Brain microvascular endothelial cell (primary cell): ENCODE measurements around the gene TMEM94.
A peak's percentile ranks its signal among the peaks of the same experiment; 100 is the strongest.

ENCODE experiments used
- DNase-seq: peaks from one replicate; pipeline ENCODE4 v3.0.0-alpha.2; 2020
- H3K27ac ChIP-seq: fragments of 250-450 bp; sonication (Bioruptor Pico); 2 replicates; pipeline ENCODE4 v1.5.1; 2020; ENCODE audit warnings: mild to moderate bottlenecking, moderate library complexity
- H3K27me3 ChIP-seq: fragments of 250-450 bp; sonication (Bioruptor Pico); replicated peaks from 2 replicates; pipeline ENCODE4 v1.5.1; 2020; ENCODE audit warnings: mild to moderate bottlenecking
- H3K36me3 ChIP-seq: fragments of 250-450 bp; sonication (Bioruptor Pico); replicated peaks from 2 replicates; pipeline ENCODE4 v1.5.1; 2020; ENCODE audit warnings: mild to moderate bottlenecking
- H3K4me3 ChIP-seq: 2 replicates; pipeline ENCODE4 v1.5.1; 2011; ENCODE audit warnings: low read depth, mild to moderate bottlenecking, control low read depth, low read length, moderate library complexity
- in situ Hi-C: cut with HindIII; loops from 2 replicates; pipeline ENCODE4 v1.10.0; 2017; ENCODE audit warnings: low sequenced_read_pairs, low pct_ligation_motif_present
- TF ChIP-seq, protein P1 (sequence below): IDR thresholded peaks from 2 replicates; pipeline ENCODE4 v1.5.1; 2011; ENCODE audit warnings: low read depth, mild to moderate bottlenecking, moderate library complexity, low read length, control low read depth, inconsistent platforms; ENCODE audit errors: missing control alignments

The TMEM94 gene

DNA sequence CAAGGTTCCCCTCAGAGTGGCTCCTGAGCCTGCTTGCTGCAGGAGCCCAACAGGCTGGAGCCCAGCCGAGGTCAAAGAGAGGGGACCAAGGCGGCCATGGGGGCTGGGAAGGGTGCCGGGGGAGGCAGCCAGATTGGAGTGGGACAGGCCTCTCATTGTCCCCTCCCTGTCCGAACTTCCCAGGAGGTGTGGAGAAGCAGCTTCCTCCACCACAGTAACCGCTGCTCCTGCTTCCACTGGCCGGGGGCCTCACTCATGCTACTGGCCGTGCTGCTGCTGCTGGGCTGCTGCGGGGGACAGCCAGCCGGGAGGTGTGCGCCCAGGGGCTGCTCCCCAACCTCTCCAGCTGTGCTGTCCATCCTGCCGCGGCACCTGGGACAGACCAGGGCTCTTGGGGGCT, 29.3 kb downstream of the TMEM94 start:
- Histone ChIP-seq H3K27ac (no peak overlapping the region), H3K36me3 (no peaks in the 10 kb centered on the region), H3K27me3 (no peaks in the 10 kb centered on the region), H3K4me3 (no peak overlapping the region)
- in situ Hi-C loops = no loop called here
- no peak for DNase-seq
- TF ChIP-seq, protein P1, sequence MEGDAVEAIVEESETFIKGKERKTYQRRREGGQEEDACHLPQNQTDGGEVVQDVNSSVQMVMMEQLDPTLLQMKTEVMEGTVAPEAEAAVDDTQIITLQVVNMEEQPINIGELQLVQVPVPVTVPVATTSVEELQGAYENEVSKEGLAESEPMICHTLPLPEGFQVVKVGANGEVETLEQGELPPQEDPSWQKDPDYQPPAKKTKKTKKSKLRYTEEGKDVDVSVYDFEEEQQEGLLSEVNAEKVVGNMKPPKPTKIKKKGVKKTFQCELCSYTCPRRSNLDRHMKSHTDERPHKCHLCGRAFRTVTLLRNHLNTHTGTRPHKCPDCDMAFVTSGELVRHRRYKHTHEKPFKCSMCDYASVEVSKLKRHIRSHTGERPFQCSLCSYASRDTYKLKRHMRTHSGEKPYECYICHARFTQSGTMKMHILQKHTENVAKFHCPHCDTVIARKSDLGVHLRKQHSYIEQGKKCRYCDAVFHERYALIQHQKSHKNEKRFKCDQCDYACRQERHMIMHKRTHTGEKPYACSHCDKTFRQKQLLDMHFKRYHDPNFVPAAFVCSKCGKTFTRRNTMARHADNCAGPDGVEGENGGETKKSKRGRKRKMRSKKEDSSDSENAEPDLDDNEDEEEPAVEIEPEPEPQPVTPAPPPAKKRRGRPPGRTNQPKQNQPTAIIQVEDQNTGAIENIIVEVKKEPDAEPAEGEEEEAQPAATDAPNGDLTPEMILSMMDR = no peak

DNA sequence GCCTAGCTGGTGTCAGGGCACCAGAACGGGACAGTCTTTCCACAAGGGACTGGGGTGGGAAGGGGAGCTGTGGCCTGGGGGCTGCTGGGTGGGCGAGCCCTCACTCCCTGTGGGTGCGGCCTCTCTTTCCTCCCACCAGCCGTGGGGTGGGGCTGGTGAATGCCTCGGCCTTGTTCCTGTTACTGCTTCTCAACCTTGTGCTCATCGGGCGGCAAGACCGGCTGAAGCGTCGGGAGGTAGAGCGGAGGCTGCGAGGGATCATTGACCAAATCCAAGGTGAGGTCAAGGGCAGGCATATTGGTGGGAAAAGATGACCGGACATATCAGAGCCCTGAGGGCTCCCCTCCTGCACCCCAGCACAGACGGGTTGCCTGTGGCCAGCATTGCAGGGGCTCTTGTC, 29.7 kb downstream of the TMEM94 start:
- TF ChIP-seq, protein P1 = no peak
- Histone ChIP-seq H3K36me3 (no peaks in the 10 kb centered on the region), H3K4me3 (no peak overlapping the region), H3K27ac (no peak overlapping the region), H3K27me3 (no peaks in the 10 kb centered on the region)
- in situ Hi-C loops = no loop called here
- DNase-seq = no peak

DNA sequence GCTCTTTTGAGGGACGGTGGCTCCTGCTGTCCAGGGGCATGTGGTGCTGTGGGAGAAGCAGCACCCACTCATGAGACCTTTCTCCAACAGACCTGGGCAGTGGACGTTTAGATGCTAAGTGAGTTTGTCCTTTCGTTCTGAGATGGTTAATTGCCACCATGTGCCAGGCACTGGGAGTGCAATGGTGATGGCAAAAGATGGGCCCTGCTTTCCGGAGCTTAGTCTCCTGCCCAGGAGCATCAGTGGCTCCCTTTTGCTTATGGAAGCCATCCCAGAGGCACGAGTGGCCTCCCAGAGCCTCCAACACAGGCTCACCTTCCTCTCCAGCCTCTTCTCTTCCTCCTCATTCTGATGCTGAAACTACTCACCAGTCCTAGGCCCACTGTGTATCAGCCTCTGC, 30.5 kb downstream of the TMEM94 start:
- in situ Hi-C loops = no loop called here
- TF ChIP-seq, protein P1 = peak; percentile 10
- no peak overlapping the region for H3K27ac ChIP-seq
- H3K4me3 ChIP-seq = no peak overlapping the region
- H3K27me3 ChIP-seq = no peaks in the 10 kb centered on the region
- no peaks in the 10 kb centered on the region for H3K36me3 ChIP-seq
- no peak for DNase-seq

DNA sequence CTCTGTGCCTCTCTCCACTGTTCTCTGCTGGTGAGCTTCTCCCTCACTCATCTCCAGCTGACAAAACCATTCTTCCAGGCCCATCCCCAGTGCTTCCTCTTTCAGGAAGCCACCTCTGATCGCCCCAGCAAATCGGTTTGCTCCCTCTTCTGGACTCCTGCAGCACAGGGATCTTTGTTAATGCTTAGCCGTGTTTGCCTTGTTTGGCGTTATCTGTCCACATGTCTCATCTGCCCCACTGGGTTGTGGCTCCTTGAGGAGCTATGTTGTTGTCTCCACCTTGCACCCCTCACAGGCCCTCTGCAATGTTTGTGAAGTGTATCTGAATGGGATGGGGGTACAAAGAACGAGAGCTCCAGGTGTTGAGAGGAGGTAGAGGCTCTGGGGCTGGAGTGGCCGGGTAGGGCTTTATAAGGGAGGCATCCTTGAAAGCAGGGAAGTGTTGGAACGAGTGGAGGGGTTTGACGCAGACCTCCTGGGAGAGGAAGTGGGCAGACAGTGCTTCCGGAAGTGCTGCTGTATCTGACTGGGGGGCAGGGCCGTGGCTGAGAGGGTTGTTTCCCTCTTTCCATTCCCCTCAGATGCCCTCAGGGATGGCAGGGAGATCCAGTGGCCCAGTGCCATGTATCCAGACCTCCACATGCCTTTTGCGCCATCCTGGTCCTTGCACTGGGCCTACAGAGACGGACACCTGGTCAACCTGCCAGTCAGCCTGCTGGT, 31.1 kb downstream of the TMEM94 start:
- no peaks in the 10 kb centered on the region for H3K36me3 ChIP-seq
- in situ Hi-C loops = no loop called here
- peak; percentile 12 for DNase-seq
- no peak overlapping the region for H3K27ac ChIP-seq
- no peak overlapping the region for H3K4me3 ChIP-seq
- TF ChIP-seq, protein P1 = peak; percentile 40
- H3K27me3 ChIP-seq = no peaks in the 10 kb centered on the region

DNA sequence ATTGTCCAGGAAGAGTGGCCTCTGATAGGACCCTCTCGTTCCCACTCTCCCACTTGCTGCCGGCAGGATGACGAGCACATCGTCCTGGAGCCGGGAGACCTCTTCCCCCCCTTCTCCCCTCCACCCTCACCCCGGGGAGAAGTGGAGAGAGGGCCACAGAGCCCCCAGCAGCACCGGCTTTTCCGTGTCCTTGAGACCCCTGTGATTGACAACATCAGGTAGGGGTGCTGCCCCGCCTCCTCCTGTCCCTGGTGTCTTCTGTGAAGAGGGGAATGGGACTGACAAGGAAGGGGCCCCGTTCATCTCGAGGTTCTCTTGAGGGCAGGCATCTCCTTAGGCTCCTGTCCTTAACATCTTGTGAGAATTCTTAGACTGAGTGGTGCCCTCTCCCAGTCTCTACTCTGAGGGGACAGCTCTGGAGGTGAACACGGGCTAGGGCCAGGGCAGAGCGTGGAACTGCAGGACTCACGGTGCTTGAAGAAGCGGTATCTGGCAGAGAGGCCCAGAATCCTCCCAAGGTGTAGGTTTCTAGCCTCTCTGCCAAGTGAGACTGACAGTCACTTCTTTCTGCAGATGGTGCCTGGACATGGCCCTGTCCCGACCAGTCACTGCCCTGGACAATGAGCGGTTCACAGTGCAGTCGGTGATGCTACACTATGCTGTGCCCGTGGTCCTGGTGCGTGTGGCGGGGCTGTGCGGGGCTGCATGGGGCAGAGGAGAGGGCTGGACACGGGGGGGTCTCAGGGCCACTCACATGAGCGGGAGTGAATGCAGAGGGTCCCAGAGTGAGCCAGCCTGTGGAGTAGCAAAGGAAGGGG, 32.5 kb downstream of the TMEM94 start:
- Histone ChIP-seq H3K27ac (no peak overlapping the region), H3K4me3 (no peak overlapping the region), H3K27me3 (no peaks in the 10 kb centered on the region), H3K36me3 (peaks cover 6% of the 10 kb centered on the region)
- TF ChIP-seq, protein P1 = no peak
- in situ Hi-C loops = no loop called here
- DNase-seq = no peak
